NCI-H1105 treated with DMSO at 0.1 percent for 48 hours (cell line): ENCODE data around the gene ARID5B.
"Not testable (repeated sequence)": the region's sequence is repeated elsewhere in the genome, so short reads cannot be mapped to it uniquely, and the experiment has no call there.

Source experiments
- DNase-seq: peaks from one replicate; lab custom pipeline; 2025; lab: John Stamatoyannopoulos, UW

Gene ARID5B

GRCh38 chr10:62016623-62017490, 115.4 kb downstream of the ARID5B start:
- DNase-seq: no peak

GRCh38 chr10:62017491-62017870, 116.0 kb downstream of the ARID5B start:
- DNase-seq: no peak

- peak; percentile 25 for DNase-seq
Measured at GRCh38 chr10:62018131-62018911, 116.8 kb downstream of the ARID5B start.

GRCh38 chr10:62019013-62019684, 117.7 kb downstream of the ARID5B start:
- no peak for DNase-seq

GRCh38 chr10:62019685-62020359, 118.3 kb downstream of the ARID5B start:
- DNase-seq: no peak

GRCh38 chr10:62021128-62021665, 119.7 kb downstream of the ARID5B start:
- DNase-seq: no peak

GRCh38 chr10:62021978-62022802, 120.7 kb downstream of the ARID5B start:
- DNase-seq: no peak

- DNase-seq: no peak
Measured at GRCh38 chr10:62022830-62023229, 121.3 kb downstream of the ARID5B start.

- DNase-seq: no peak
Measured at GRCh38 chr10:62023329-62023728, 121.8 kb downstream of the ARID5B start.

GRCh38 chr10:62024026-62024701, 122.7 kb downstream of the ARID5B start:
- no peak for DNase-seq

- DNase-seq: no peak
Measured at GRCh38 chr10:62025134-62025794, 123.8 kb downstream of the ARID5B start.

GRCh38 chr10:62025901-62026879, 124.7 kb downstream of the ARID5B start:
- DNase-seq: no peak

GRCh38 chr10:62027841-62028501, 126.5 kb downstream of the ARID5B start:
- no peak for DNase-seq

GRCh38 chr10:62028502-62028842, 127.0 kb downstream of the ARID5B start:
- DNase-seq: not testable (repeated sequence)

- DNase-seq: no peak
Measured at GRCh38 chr10:62029401-62029800, 127.9 kb downstream of the ARID5B start.

- DNase-seq: no peak
Measured at GRCh38 chr10:62031507-62031906, 130.0 kb downstream of the ARID5B start.

- DNase-seq: no peak
Measured at GRCh38 chr10:62033125-62033524, 131.6 kb downstream of the ARID5B start.

- DNase-seq: no peak
Measured at GRCh38 chr10:62034096-62034640, 132.7 kb downstream of the ARID5B start.
